ENCODE data around the gene PLCB1.

- no peak for TF ChIP-seq POLR2AphosphoS5 (IDR thresholded peaks at IDR 0.05; ENCODE audit: low read depth, low read length)
- TF ChIP-seq POLR2A (IDR thresholded peaks at IDR 0.05; ENCODE audit: low read depth, low read length) = no peak
These were observed 726.2 kb downstream of the PLCB1 start for GRCh38 chr20:8858181-8858787.
